HTERT RPE-1 (cell line): ENCODE results near the gene GUCA2B.

Experiments used
- in situ Hi-C: fragments of 300-500 bp; cut with MboI; formaldehyde crosslinking; loops from 4 replicates; pipeline ENCODE4 v1.14.3; 2020; ENCODE audit warnings: low sequenced_read_pairs

The GUCA2B gene

DNA sequence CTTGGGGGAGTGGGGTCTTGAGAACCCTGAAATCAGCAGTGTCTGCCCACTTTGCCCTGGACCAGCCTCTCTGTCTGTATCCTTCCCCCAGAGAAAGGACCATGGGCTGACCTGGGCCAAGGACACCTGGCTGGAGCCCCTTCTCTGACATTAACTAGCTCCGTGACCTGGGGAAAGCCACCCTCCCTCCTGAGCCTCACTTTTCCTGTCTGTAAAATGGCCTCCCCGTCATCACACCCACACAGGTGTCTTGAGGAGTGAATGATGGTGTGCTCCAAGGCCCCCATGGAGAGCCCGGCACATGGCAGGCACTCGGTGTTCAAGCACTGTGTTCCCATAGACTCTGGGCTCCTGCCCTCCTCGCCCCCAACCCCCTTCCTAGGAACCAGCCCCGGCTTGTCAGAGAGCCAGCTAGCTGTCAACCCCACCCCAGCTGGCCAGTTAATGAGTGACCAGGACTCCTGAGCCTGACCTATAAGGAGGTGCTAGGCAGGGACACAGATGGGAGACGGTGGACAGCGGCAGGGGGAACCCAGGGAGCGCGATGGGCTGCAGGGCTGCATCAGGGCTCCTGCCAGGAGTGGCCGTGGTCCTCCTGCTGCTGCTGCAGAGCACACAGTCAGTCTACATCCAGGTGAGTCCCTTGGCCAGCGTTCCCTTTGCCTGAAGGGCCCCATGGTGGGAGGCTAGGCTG lies at the start of gene GUCA2B:
GUCA2B (plus strand) TSS at position 504 of the 694 bp plus-strand sequence; CDS start at position 545, 41 bp downstream.
- in situ Hi-C loops, result no loop called here

DNA sequence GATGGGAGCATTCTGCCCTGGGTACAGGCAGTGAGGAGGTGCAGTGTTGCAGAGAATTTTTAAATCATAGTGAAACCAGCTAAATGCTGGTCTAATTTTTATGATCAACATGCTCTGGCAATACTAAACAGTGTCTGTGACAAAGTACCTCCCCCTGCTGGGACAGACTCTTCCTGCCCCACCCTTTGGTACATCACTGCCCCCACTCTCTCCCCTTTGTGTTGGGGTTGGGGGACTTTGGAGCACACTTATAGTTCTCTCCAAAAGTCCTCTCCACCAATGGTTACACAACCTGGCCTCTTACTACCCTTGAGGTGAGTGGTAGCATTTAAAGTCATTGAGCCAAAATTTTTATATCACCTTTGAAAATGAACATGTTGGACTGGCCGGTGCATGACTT lies 48.2 kb upstream of the GUCA2B start:
- in situ Hi-C loops, result no loop called here

DNA sequence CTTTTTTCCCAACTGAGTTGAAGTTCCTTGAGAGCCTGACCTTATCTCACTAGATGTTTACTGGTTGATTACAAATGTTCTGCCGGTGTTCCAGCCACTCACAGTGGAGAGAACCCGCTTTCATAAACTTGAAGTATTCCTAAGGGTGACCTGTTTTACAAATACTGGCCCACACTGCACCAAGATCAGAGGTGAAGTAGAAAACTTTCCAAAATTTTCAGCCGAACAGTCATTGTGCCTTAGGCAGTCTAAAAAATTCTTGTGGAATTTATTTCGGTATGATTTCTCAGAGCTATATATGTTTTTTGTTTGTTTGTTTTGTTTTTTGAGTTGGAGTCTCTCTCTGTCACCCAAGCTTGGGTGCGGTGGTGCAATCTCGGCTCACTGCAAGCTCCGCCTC lies 44.9 kb upstream of the GUCA2B start:
- in situ Hi-C loops, result no loop called here

DNA sequence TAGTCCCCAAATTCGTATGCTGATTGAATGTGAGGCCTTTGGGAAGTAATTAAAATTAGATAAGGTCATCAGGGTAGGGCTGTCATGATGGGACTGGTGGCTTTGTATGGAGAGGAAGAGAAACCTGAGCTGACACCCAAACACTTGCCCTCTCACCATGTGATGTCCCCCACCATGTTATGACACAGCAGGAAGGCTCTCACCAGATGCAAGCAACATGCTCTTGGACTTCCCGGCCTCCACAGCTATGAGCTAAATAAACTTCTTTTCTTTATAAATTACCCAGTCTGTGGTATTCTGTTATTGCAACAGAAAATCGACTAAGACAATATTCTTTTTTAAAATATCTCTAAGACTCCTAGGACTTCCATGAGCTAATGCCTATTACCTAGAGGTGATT lies 43.6 kb upstream of the GUCA2B start:
- in situ Hi-C loops, result no loop called here

DNA sequence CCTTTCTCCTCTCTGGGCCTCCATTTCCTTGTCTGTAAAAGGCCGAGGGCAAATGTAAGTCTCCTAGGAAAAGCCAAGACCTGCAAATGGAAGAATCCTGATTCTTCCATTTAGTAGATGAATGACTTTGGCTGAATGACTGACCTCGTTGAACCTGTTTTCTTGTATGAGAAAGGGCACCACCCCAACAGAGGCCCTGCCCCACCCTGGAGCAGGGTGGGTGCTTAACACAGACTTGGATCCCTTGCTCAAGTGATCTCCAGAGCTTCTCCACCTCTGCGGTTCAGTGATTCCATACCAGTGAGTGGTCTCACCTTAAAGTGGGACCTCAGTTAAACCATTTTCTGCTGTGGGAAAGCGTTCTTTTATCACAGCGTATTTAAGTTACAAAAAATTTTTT lies 39.0 kb upstream of the GUCA2B start:
- in situ Hi-C loops, result no loop called here

DNA sequence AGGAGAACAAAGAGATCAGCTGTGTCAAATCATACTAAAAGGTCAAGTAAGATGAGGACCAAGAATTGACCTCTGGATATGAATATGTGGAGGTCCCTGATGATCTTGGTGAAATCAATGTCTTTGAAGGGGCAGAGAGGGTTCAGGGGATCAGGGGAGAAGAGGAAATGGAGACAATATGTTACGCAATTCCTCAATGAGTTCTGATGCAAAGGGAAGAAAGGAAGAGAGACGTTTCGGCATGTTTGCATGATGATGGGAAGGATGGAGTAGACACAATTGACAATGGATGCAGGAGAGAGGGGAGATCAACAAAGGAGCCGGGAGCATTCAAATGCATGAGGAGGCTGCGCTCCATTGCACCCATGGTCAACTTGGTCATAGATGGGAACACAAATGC lies 36.0 kb upstream of the GUCA2B start:
- in situ Hi-C loops, result no loop called here

DNA sequence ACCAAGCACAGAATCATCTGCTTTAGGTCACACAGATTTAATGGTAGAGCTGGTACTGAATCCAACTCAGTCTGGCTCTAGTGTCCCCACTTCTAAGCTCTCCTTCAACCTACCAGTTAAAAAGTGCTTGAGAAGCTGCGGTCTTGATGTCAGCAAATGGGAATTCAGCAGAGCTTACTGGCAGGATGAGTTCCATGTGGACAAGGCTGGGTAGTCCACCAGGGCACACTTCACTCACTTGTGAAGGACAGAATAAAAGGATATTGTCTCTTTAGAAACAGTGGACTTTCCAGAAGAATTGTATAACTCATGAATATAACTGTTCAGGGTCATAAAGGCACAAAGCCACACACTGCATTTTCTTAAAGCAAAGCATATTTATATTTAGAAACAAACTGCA lies 35.1 kb upstream of the GUCA2B start:
- in situ Hi-C loops, result no loop called here

DNA sequence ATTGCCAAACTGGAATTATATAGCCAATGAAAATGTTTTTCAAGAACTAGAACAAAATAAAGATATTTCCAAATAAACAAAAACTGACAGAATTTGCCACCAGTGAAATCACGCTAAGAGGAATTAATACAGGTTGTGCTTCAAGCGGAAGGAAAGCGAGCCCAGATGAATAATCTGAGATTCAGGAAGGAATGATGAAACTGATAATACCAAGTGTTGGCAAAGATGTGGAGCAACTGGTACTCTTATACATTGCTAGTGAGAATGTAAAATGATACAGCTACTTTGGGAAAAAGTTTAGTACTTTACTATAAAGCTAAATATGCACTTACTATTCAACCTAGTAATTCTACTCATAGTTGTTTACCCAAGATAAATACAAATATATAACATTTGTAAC lies 30.8 kb upstream of the GUCA2B start:
- in situ Hi-C loops, result no loop called here

DNA sequence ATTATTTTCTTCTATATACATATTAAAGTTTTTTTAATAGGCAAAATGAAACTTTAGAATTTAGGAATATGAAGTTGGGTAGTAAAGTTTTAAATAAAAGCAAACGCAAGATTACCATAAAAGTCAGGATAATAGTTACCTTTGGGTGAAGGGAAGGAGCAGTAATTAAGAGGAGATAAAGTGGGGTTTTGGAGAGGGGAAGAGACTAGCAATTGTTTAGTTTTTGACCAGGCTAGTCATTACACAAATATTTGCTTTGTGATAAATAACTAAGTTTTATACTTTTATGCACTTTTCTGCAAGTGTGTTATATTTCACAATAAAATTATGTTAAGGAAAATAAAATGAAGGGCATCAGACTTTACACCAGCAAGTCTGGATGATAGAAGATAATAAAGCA lies 27.7 kb upstream of the GUCA2B start:
- in situ Hi-C loops, result no loop called here

DNA sequence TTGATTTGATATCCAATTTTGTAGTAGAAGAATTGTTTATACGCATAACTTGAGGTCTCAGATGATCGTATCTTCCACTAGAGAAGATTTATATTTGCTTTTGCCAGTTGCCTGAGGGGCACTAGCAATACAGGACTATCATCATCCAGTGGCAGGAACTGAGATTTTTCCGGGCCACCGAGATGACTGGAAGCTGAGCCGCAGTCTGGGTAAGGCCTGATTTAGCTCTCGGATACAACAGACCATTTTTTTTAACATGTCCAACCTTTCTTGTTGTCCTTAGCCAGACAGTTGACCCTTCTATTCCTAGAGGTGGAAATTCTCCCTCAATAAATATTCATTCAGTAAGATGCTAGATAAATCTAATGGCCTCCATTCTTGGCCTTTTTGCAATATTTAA lies 25.4 kb upstream of the GUCA2B start:
- in situ Hi-C loops, result no loop called here

DNA sequence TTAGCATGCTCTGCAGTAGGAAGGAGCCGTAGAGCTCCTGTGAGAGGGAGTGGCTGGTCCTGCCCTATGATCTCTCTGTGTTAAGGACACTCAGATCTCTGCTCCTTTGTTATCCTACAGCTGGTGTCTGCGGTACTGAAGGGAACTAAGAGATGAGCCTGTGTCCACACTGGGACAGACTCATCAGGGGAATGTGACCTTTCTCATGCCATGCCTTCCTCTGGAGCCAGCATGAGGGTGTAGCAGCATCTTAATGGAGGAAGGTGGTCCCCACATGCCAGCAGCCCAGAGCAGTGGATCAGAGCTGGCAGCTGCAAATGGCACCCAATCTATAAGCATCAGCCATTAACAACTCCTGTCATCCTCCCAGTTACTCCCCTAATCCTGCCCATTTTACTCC lies 24.7 kb upstream of the GUCA2B start:
- in situ Hi-C loops, result no loop called here

DNA sequence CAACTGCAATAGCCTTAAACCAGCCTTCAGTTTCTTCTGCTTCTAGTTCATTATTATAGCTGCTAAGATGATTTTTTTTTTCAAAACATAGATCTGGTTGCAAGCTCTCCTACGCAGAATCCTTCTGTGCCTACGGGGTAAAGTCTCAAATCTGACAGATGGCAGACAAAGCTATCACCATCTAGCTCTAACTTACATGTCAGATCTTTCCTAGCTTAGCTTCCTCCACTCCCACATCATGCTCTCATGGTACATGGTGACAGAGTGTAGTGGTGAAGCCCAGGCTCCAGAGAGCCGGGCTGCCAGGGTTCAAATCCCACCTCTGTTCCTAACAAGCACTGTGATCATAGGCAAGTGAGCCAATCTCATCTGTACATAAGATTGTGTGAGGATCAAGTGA lies 24.2 kb upstream of the GUCA2B start:
- in situ Hi-C loops, result no loop called here

DNA sequence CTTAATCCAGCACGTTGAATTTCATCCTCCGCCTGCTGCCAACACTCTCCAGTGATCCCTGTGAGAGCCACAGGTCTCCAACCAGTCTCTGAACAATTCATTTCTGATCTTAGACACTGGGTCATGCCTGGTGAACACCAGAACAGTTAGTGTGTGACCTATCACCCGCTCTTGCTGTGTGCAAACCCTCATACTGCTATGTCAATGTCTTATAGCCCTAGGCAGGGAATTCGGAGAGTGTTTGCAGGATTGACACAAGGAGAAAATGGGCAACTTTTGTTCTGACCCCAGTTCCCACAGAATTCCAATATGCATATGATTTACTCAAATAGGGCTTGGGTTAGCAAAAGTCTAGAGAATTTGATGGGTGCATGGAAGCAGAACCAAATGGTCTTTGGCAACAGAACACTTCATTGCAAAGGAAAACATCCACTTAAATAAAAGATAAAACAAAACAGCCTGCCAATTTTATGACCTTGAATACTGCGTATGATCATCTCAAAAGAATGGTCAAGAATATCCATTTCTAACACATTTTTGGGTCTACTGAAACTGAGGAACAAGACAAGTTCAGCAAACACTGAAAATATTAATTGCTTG lies 23.0 kb upstream of the GUCA2B start:
- in situ Hi-C loops, result no loop called here

DNA sequence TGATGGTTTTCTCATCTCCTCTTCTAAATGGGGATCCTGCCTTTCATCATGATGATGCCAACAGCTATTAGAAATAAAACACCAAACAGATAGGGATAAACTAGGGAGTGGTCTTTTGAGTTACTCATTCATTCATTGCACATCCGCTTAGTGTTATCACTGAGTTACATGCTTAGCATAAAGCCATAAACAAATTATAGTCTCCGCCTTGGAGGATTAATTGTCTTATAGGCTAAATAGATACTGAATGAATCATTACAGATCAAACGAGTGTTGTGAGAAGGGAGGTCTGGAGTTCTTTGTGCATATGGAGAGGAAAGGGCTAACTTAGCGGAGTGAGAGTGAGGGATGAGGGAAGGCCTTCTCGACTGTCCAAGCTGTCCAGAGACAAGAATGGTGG lies 19.8 kb upstream of the GUCA2B start:
- in situ Hi-C loops, result no loop called here

DNA sequence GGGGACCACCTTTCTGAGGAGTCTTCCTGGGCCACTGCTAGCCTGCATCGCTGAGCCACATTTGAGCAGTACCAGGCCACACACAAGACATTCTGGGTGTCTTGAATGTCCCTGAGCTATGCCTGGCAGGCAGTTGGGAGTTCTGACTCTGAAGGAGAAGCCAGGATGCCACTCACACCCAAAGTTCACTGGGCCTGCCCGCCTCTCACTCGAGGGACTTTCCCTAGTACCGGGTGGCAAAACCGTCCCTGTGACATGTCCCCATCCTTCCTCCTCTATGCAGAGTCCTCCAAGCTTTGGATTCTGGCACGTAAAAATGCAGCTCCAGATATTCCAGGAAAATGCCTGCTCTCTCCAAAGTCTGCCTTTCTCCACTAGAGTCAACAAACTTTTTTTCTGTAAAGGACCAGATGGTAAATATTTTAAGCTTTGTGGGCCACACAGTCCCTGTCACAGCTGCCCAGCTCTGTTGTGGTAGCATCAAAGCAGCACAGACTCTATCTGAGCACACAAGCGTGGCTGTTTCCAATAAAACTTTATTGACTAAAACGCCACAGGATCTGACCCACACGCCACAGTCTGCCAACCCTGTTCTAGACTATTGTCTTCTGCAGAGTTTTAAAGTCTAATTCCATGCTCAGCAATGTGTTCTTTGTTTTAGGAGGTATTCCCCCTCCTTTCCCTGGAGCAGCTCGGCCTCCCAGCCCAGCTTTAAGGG lies 19.2 kb upstream of the GUCA2B start:
- in situ Hi-C loops, result no loop called here

DNA sequence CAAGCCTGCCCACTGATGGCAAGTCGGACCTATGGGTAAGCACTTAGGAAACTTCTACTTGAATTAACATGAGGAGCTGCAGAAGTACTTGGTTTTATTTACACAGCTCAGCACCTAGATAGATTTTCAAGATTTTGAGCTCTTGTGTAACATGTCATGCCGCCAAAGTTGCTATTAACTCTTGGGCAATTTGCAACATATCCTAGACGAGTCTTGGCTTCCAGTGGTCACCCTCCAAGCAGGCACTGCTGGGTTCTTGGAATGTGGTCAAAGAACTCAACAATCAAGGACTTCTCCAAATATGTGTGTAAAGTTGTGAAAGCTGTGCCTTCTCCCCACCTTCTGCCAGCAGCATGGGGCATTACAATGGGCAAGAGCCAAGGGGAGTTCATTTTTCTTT lies 17.8 kb upstream of the GUCA2B start:
- in situ Hi-C loops, result no loop called here

DNA sequence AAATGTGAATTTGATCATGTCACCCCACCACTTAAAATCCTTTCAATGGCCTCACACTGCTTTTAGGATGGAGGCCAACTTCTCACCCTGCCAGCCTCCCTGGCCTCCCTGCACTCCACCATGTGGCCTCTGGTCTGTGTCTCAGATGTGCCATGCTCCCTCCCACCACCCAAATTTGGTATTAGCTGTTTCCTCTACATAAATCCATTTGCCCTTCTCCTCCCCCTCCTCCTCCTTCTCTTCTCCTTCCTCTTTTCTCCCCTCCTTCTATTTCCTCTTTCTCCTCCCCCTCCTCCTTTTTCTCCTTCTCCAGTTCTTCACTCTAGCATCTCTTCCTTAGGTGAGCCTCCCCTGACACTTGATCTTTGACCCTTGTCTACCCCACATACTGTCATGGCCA lies 16.7 kb upstream of the GUCA2B start:
- in situ Hi-C loops, result no loop called here

DNA sequence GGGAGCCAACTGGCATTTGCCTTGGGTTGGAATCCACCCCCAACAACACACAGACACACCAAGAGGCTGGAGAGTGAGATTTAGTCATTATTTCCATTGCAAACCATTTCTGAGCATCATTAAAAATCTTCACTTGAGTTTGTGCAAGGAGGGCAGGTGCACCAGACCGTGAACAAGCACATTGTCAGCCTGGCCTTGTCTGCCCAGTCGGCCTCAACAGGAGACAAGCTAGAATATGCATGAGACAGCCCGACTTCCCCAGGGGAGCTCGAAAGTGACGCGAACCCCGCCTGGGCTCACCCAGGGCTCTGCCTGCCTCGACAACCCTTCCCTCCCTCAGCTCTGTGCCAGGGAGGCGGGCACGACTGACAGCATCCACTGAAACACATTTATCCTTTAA lies 15.4 kb upstream of the GUCA2B start:
- in situ Hi-C loops, result no loop called here

DNA sequence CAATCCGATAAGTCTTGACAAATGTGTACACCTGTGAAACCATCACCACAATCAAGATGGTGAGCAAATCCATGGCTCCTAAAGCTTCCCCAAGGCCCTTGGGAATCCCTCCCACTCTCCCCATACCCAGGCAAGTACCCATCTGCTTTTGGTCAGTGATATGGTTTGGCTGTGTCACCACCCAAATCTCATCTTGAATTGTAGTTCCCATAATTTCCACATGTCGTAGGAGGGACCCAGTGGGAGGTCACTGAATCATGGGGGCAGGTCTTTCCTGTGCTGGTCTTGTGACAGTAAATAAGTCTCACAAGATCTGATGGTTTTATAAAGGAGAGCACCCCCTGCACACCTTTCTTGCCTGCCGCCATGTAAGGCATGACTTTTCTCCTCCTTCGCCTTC lies 14.6 kb upstream of the GUCA2B start:
- in situ Hi-C loops, result no loop called here

DNA sequence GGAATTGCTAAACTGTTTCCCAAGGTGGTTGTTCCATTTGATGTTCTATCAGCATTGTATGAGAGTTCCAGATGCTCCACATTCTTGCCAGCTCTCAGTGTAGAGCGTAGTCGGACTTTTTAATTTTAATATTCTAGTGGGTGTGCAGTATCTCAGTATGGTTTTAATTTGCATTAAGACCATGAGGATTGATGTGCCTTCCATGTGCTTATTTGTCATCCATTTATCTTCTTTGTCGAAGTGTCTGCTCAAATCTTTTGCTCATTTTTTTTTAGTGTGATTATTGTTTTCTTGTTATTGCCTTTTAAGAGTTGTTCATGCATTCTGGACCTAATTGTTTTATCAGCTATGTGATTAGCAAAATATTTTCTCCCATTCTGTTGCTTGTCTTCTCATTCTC lies 13.8 kb upstream of the GUCA2B start:
- in situ Hi-C loops, result no loop called here

DNA sequence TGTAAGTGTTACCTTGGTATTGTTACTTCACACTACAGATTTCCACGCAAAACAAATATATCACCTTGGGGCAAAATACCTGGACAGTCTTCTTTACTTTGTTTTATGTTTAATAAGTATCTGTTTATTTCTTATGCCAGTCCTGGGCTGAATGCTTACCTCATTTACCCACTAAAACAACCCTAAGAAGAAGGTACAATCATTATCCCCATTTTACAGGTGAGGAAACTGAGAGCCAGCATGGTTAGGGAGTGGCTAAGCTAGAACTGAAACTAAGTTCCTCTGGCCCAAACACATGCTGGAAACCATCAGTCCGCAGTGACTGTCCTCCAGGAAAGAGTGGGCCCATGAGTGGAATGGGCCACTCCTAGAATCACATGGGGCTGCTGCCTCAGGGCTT lies 13.0 kb upstream of the GUCA2B start:
- in situ Hi-C loops, result no loop called here

DNA sequence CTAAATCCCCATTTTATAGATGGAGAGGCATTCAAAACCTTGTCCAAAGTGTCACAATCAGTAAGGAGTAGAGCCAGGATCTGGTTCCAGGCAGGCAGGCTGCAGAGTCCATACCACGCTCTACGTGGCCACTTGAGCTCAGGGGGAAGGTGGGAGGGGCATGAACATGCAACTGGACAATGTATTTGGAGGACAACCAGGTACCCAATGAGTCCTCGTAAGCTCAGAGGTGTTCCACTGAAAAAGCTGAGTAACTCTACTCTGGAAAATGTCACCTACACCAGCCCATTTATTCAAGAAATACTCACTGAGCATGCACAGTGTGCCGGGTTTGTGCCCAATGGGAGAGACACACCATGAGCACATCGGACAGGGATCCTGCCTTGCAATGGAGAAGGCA lies 11.2 kb upstream of the GUCA2B start:
- in situ Hi-C loops, result no loop called here
